GM21576 (cell line): ENCODE measurements around the gene KHSRP.

Experiments used
- ATAC-seq: cut with Tn5 transposase; IDR thresholded peaks from one replicate; pipeline ENCODE4 v1.9.1; 2021; ENCODE audit warnings: mild to moderate bottlenecking, moderate library complexity; ENCODE audit not compliant: unreplicated experiment

KHSRP gene

GRCh38 chr19:6393983-6394412, 30.6 kb downstream of the KHSRP start:
- no peak for ATAC-seq

DNA sequence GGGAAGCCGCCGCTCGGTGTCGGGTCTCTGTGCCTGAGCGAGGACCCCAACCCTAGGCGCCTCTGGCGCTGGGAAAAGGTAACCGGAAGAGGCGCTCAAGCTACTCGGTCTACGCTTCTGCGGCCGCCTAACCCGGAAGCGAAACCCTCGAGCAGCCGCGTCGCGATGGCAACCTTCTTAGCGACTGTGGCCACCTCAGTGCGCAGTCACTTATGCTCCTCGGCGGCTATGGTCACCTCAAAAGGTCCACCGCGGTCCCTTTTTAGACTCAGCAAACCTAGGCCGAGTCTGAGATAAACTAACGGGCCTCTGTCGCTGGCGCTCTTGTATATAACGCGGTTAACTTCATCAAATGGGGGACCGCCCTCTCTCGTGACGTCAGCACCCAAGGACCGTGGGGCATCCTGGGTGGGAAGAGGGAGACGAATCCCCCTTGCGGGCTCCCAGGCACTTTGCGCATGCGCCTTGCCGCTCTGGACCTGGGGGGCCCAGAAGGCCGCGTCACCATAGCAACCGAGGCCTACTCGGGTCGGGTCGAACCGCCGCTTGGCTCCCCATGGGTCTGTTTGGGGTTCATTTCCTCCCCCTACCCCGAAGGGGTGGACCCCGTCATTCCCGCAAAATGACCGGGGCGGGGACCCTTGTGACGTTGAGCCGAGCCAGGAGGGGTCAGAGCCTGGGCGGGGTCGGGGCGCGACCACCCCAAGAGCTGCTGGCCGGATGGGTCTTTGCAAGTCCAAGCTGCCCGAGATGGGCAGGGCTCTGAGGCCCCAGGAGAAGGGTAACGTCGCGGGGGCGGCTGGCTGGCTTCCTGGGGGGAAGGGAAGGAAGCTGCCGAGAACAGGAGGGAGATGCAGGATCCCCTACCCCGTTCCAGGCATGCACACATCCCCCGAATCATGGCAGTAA, 31.3 kb downstream of the KHSRP start, which contains the start of gene GTF2F1:
TSS of gene GTF2F1 (minus strand) at position 91 of the 909 bp plus-strand sequence. CDS start 169 bp downstream, outside the sequence.
- ATAC-seq = peak; percentile 71

DNA sequence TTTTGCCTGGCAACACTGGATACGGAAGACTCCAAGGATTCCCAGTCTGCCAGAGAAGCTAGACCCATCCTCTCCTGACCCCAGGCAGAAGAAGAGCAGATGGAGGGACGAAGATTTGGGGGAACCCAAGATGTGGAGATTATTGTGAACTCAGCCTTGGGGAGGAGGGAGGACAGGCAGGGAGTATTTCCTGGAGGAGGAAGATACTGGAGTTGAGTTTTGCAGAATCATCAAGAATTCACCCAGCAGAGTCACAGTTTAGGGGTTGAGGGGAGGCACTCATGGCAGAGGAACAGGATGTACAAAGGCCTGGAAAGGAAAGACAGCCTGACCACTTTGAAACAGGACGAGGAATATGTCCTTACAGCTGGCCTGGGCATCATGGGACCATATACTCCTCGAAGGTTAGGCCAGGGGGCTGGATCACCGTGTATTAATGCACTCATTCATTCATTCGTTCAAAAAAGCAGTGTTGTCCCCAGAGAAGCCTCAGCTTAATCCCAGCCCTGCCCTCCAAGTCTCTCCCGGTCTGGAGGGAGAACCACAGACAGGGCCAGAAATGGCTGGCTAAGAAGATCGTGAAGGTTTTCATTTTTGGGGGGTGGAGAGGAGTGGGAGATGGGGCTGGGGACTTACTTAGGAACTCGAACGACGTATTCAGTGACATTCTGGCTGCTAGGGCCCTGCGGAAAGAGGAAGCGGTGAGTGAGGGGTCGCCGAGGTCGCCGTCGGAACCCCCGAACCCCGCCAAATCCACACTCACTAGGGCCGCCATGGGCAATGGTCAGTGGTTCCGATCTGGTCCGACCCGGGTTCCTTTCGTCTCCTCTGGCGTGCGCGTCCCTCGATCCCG, 32.2 kb downstream of the KHSRP start:
- no peak for ATAC-seq

DNA sequence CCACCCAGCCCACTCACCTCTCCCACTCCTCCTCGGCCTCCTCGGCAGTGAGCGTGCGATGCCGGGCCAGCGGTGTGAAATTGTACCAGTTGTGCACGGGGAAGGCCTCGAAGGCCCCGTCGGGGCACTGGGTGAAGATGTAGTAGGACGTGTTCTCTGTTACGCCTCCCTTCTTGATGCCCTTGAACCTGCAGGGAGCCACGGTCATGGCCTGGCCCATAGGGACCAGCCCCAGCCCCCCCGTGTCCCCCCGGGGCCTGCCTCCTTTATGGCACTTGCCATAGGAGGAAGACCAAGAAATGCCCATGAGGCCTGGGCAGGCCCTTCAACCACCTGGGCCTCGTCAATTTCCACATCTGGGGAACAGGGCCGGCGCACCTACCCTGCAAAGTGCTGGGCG, 37.2 kb downstream of the KHSRP start:
- no peak for ATAC-seq

- ATAC-seq = no peak
Observed at GRCh38 chr19:6384381-6384780, 40.2 kb downstream of the KHSRP start.

DNA sequence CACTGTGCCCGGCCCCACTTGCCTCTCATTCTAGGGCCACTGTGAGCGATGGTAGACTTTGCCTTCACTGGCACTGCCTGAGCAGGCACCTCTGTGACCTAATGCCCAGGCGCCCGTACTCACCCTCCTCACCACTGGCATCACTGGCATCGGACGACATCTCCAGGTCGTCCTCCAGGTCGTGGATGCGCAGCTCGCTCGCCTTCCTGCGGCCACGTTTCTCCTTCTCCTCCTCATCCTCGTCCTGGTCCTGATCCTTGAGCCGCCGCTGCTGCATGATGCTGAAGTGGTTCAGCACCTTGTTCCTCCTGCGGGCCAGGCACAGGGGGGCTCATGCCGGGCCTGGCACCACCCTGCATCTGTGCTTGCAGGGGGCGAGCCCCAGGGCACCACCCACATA, 41.4 kb downstream of the KHSRP start:
- ATAC-seq = no peak

- ATAC-seq = no peak
Observed at GRCh38 chr19:6381030-6381750, 43.4 kb downstream of the KHSRP start.

DNA sequence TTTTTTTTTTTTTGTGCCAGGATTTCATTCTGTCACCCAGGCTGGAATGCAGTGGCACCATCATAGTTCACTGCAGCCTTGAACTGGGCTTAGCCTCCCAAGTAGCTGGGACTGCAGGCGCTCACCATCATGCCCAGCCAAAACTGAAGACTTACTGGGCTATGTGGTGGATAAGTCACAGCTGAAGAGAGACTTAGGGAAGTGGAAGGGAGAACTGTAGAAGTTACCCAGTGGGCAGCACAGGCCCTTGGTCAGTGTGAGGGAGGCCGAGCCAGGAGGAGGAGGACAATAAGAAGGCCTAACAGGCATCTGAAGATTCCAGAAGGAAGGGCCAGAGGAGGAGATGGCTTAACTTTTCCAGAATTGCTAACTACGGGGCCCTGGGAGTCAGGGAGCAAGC, 44.9 kb downstream of the KHSRP start:
- ATAC-seq = no peak

DNA sequence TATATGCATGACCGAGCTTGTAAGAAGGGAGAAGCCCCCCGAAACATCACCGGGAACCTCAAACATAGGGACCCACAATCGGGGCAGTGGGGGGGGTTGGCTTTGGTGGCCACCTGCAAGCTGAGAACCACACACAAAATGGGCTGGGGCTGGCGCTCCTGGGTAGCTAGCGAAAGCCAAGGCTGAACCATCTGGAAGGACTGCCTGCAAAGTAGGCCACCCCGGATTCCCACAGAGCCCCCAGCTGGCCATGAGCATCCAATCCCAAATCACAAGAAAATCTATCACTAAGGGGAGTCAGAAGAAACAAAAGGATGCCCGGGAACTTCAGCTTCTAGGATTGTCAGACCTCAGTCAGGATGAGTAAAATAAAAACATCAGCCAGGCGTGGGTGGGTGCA, 46.1 kb downstream of the KHSRP start:
- no peak for ATAC-seq

DNA sequence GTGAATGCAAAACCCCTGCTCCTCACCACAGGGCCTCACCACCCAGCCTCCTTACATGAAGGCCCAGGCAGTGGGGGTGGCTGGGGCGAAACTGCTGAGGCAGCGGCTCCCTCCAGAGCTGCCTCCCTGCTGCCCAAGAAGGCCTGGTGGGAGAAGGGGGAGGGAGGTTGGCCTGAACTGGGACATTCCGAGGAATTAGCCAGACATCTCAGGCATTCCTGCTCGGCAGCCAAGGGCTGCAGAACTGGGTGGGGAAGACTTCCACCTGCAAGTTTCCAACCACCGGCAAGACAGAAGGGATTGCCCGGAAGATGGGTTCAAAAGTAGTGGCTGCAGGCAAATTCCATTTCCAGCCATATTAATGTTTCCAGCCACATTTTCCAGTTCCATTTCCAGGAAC, 46.6 kb downstream of the KHSRP start:
- ATAC-seq = no peak

DNA sequence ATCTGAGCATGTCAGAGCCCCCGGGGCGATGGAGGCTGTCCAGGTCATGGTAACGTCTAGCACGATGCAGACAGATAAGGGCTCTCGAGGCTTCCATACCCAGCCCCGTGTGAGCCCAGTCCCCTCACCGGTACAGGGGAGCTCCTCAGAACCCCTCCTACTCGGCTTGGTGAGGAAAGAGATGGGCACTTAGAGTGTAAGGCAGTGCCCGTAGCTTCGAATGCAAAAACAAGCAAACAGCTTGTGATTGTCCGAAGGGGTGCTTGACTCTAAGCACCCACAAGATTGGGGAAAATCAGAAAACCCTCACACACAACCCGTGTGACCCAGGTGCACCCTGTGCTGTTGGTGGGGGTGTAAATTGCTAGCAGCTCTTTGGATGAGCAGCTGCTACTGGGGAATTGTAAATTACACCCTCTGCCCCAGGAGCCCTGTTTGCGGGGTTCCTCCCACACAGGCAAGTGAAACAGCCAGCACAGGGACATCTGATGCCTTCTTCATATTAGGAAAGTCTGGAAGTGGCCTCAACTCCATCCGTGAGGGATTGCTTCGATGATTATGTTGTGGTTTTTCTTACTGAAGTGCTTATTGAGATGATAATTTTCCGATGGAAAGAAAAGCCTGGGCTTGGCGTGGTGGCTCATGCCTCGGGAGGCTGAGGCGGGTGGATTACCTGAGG, 48.0 kb downstream of the KHSRP start:
- ATAC-seq = no peak

- ATAC-seq = no peak
Observed at GRCh38 chr19:6375411-6376010, 49.1 kb downstream of the KHSRP start, which contains the start of gene PSPN. PSPN (minus strand) TSS chr19:6375933; CDS start chr19:6375849, 84 bp downstream.

DNA sequence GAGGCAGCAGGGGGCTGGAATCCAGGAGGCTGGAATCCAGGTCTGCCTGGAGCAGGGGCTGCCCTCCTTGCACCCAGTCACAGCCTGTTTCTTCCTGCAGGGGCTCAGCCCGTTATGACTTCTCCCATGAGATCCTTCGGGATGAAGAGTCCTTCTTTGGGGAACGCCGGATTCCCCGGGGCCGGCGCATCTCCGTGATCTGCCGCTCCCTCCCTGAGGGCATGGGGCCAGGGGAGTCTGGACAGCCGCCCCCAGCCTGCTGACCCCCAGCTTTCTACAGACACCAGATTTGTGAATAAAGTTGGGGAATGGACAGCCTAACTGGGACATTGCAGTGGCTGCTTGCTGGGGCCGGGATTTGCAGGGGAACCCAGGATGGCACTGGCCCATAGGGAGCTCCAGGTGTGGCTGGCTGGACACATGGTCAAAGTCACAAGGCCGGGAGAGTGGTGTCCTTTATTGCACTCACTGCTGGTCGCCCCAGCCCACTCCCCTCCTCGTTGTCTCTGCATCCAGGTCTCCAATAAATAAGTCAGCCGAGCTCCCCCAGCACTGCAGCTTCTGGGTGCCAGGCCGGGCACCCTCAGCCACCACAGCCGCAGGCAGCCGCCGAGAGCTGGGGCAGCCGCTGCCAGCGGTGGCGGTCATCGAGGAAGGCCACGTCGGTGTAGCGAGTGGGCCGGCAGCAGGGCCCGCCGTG, 49.8 kb downstream of the KHSRP start:
- ATAC-seq = no peak

DNA sequence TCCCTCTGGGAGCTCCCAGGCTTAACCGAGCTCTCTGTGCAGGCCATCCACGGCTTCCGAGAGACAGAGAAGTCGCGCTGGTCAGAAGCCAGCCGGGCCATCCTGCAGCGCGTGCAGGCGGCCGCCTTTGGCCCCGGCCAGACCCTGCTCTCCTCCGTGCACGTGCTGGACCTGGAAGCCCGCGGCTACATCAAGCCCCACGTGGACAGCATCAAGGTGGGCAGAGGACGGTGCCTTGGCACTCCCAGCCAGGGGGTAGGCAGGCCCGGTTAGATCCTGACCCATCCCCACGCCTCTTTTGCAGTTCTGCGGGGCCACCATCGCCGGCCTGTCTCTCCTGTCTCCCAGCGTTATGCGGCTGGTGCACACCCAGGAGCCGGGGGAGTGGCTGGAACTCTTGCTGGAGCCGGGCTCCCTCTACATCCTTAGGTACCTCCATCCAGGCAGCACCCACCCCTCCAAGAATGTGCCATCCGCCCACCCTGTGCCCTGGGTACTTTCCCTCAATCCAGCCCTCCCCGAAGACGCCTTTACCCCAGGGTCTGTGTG, 50.4 kb downstream of the KHSRP start:
- no peak for ATAC-seq

- ATAC-seq = no peak
Observed at GRCh38 chr19:6373813-6374108, 50.9 kb downstream of the KHSRP start.

GRCh38 chr19:6373096-6373812, 51.4 kb downstream of the KHSRP start:
- ATAC-seq = peak; percentile 45

GRCh38 chr19:6372594-6373095, 52.0 kb downstream of the KHSRP start, which contains the start of gene ALKBH7:
ALKBH7 (plus strand) TSS chr19:6372794; CDS start chr19:6372821, 27 bp downstream.
- ATAC-seq = peak; percentile 80

GRCh38 chr19:6364353-6364752, 60.3 kb downstream of the KHSRP start:
- ATAC-seq = no peak
